HEK293 (cell line): Measurements from ENCODE around the gene MAP3K6.
A peak's percentile ranks its signal among the peaks of the same experiment; 100 is the strongest.

Experiments used
- HIC1 ChIP-seq: fragments of 450-650 bp; formaldehyde crosslinking; IDR thresholded peaks from 2 replicates; pipeline ENCODE4 v1.5.1; 2016; ENCODE audit warnings: missing biosample characterization, missing genetic modification characterization
- INSM2 ChIP-seq: fragments of 450-650 bp; formaldehyde crosslinking; IDR thresholded peaks from 2 replicates; pipeline ENCODE4 v1.5.1; 2016; ENCODE audit warnings: missing biosample characterization, missing genetic modification characterization
- KLF7 ChIP-seq: fragments of 450-650 bp; formaldehyde crosslinking; IDR thresholded peaks from 2 replicates; pipeline ENCODE4 v1.5.1; 2016; ENCODE audit warnings: missing biosample characterization, missing genetic modification characterization, borderline replicate concordance
- KLF8 ChIP-seq: fragments of 450-650 bp; formaldehyde crosslinking; IDR thresholded peaks from 2 replicates; pipeline ENCODE4 v1.5.1; 2016; ENCODE audit warnings: missing biosample characterization, missing genetic modification characterization
- KLF9 ChIP-seq: fragments of 450-650 bp; formaldehyde crosslinking; IDR thresholded peaks from 2 replicates; pipeline ENCODE4 v1.5.1; 2016; ENCODE audit warnings: missing biosample characterization, missing genetic modification characterization, low read depth
- PATZ1 ChIP-seq: fragments of 450-650 bp; formaldehyde crosslinking; IDR thresholded peaks from 2 replicates; pipeline ENCODE4 v1.5.1; 2016; ENCODE audit warnings: missing biosample characterization, missing genetic modification characterization
- SCRT1 ChIP-seq: fragments of 450-650 bp; formaldehyde crosslinking; IDR thresholded peaks from 2 replicates; pipeline ENCODE4 v1.5.1; 2016; ENCODE audit warnings: missing biosample characterization, missing genetic modification characterization, borderline replicate concordance
- TCF7L2 ChIP-seq: IDR thresholded peaks from 2 replicates; pipeline ENCODE4 v1.6.1; 2011; ENCODE audit warnings: low read depth, mild to moderate bottlenecking, inconsistent platforms, low read length, moderate library complexity, borderline replicate concordance
- ZBTB21 ChIP-seq: fragments of 450-650 bp; formaldehyde crosslinking; IDR thresholded peaks from 2 replicates; pipeline ENCODE4 v1.5.1; 2017; ENCODE audit warnings: missing biosample characterization, missing genetic modification characterization
- ZEB2 ChIP-seq: fragments of 450-650 bp; formaldehyde crosslinking; IDR thresholded peaks from 2 replicates; pipeline ENCODE4 v1.5.1; 2016; ENCODE audit warnings: missing biosample characterization, missing genetic modification characterization
- ZFP3 ChIP-seq: fragments of 450-650 bp; formaldehyde crosslinking; IDR thresholded peaks from 2 replicates; pipeline ENCODE4 v1.5.1; 2016; ENCODE audit warnings: low read depth, missing biosample characterization, missing genetic modification characterization
- ZFP69B ChIP-seq: fragments of 450-650 bp; formaldehyde crosslinking; IDR thresholded peaks from 2 replicates; pipeline ENCODE4 v1.5.1; 2016; ENCODE audit warnings: missing biosample characterization, missing genetic modification characterization
- ZNF114 ChIP-seq: fragments of 450-650 bp; formaldehyde crosslinking; IDR thresholded peaks from 2 replicates; pipeline ENCODE4 v1.5.0; 2017; ENCODE audit warnings: missing biosample characterization, missing genetic modification characterization
- ZNF132 ChIP-seq: fragments of 450-650 bp; formaldehyde crosslinking; IDR thresholded peaks from 2 replicates; pipeline ENCODE4 v1.5.1; 2017; ENCODE audit warnings: missing biosample characterization, missing genetic modification characterization, borderline replicate concordance
- ZNF16 ChIP-seq: fragments of 450-650 bp; formaldehyde crosslinking; IDR thresholded peaks from 2 replicates; pipeline ENCODE4 v1.5.1; 2016; ENCODE audit warnings: low read depth, missing biosample characterization, missing genetic modification characterization
- ZNF169 ChIP-seq: fragments of 450-650 bp; formaldehyde crosslinking; IDR thresholded peaks from 2 replicates; pipeline ENCODE4 v1.5.1; 2016; ENCODE audit warnings: missing biosample characterization, missing genetic modification characterization
- ZNF19 ChIP-seq: fragments of 450-650 bp; formaldehyde crosslinking; IDR thresholded peaks from 2 replicates; pipeline ENCODE4; 2016; ENCODE audit warnings: missing biosample characterization, missing genetic modification characterization, low read depth
- ZNF23 ChIP-seq: fragments of 450-650 bp; formaldehyde crosslinking; IDR thresholded peaks from 2 replicates; pipeline ENCODE4 v1.5.1; 2016; ENCODE audit warnings: missing biosample characterization, missing genetic modification characterization, borderline replicate concordance
- ZNF350 ChIP-seq: fragments of 450-650 bp; formaldehyde crosslinking; IDR thresholded peaks from 2 replicates; pipeline ENCODE4 v1.5.0; 2017; ENCODE audit warnings: missing biosample characterization, mild to moderate bottlenecking, missing genetic modification characterization
- ZNF391 ChIP-seq: fragments of 450-650 bp; formaldehyde crosslinking; IDR thresholded peaks from 2 replicates; pipeline ENCODE4 v1.5.1; 2016; ENCODE audit warnings: low read depth, missing biosample characterization, missing genetic modification characterization, borderline replicate concordance
- ZNF510 ChIP-seq: fragments of 450-650 bp; formaldehyde crosslinking; IDR thresholded peaks from 2 replicates; pipeline ENCODE4 v1.5.1; 2018; ENCODE audit warnings: mild to moderate bottlenecking, missing genetic modification characterization, missing biosample characterization; ENCODE audit not compliant: insufficient replicate concordance
- ZNF530 ChIP-seq: fragments of 450-650 bp; formaldehyde crosslinking; IDR thresholded peaks from 2 replicates; pipeline ENCODE4 v1.5.1; 2016; ENCODE audit warnings: low read depth, missing biosample characterization, missing genetic modification characterization
- ZNF544 ChIP-seq: fragments of 450-650 bp; formaldehyde crosslinking; IDR thresholded peaks from 2 replicates; pipeline ENCODE4 v1.5.0; 2017; ENCODE audit warnings: missing biosample characterization, missing genetic modification characterization
- ZNF558 ChIP-seq: fragments of 450-650 bp; formaldehyde crosslinking; IDR thresholded peaks from 2 replicates; pipeline ENCODE4 v1.5.1; 2016; ENCODE audit warnings: missing biosample characterization, missing genetic modification characterization
- ZNF621 ChIP-seq: fragments of 450-650 bp; formaldehyde crosslinking; IDR thresholded peaks from 2 replicates; pipeline ENCODE4 v1.5.1; 2017; ENCODE audit warnings: missing biosample characterization, missing genetic modification characterization
- ZNF677 ChIP-seq: fragments of 450-650 bp; IDR thresholded peaks from 2 replicates; pipeline ENCODE4 v1.5.0; 2018; ENCODE audit warnings: missing biosample characterization, mild to moderate bottlenecking, missing genetic modification characterization, moderate library complexity
- ZNF704 ChIP-seq: fragments of 450-650 bp; formaldehyde crosslinking; IDR thresholded peaks from 2 replicates; pipeline ENCODE4 v1.5.1; 2016; ENCODE audit warnings: missing biosample characterization, missing genetic modification characterization
- ZNF791 ChIP-seq: fragments of 450-650 bp; formaldehyde crosslinking; IDR thresholded peaks from 2 replicates; pipeline ENCODE4 v1.5.1; 2016; ENCODE audit warnings: missing biosample characterization, missing genetic modification characterization
- ZSCAN16 ChIP-seq: fragments of 450-650 bp; formaldehyde crosslinking; IDR thresholded peaks from 2 replicates; pipeline ENCODE4 v1.5.1; 2016; ENCODE audit warnings: missing biosample characterization, missing genetic modification characterization

MAP3K6 gene

GRCh38 chr1:27348861-27349783, 17.6 kb downstream of the MAP3K6 start (continued):
- TF ChIP-seq INSM2 (no peak), ZNF114 (tag by site-specific recombination) (no peak), ZNF544 (tag by site-specific recombination) (no peak), HIC1 (tag by site-specific recombination) (peak; percentile 39; the same call in 1 of the 2 replicates), ZNF510 (no peak), ZNF621 (tag by site-specific recombination) (no peak), PATZ1 (tag by site-specific recombination) (peak; percentile 89), ZNF391 (tag by site-specific recombination) (no peak), ZNF19 (no peak), ZNF350 (tag by site-specific recombination) (no peak), SCRT1 (tag by site-specific recombination) (peak; percentile 90), ZNF791 (tag by site-specific recombination) (no peak), TCF7L2 (no peak), KLF7 (0 out of 2 replicates have a peak, but pooled peaks have one; percentile 6), ZNF132 (tag by site-specific recombination) (no peak), KLF9 (tag by site-specific recombination) (0 out of 2 replicates have a peak, but pooled peaks have one; percentile 27), ZNF677 (tag by site-specific recombination) (no peak), ZFP69B (tag by site-specific recombination) (peak; percentile 55; the same call in 1 of the 2 replicates), ZEB2 (tag by site-specific recombination) (peak; percentile 48; the same call in 1 of the 2 replicates), ZBTB21 (no peak), ZNF530 (tag by site-specific recombination) (no peak), ZNF704 (no peak), ZNF169 (tag by site-specific recombination) (no peak), ZNF16 (tag by site-specific recombination) (no peak), ZNF558 (no peak), ZFP3 (tag by site-specific recombination) (no peak), KLF8 (tag by site-specific recombination) (peak; percentile 68; the same call in 1 of the 2 replicates), ZNF23 (tag by site-specific recombination) (no peak), ZSCAN16 (tag by site-specific recombination) (no peak)
